Activated CD8-positive, alpha-beta memory T cell treated with anti-CD3 and anti-CD28 coated beads, Interleukin-2, amount 50 U/mL, for 1 hour (primary cell): ENCODE measurements around the gene CASKIN1.
A peak's percentile ranks its signal among the peaks of the same experiment; 100 is the strongest.

ENCODE experiments used
- DNase-seq: peaks from one replicate; pipeline ENCODE4 v3.0.0-alpha.2; 2020; ENCODE audit errors: extremely low read depth

CASKIN1 gene

GRCh38 chr16:2232094-2232990 lies 35.9 kb upstream of the CASKIN1 start:
- DNase-seq = no peak

DNA sequence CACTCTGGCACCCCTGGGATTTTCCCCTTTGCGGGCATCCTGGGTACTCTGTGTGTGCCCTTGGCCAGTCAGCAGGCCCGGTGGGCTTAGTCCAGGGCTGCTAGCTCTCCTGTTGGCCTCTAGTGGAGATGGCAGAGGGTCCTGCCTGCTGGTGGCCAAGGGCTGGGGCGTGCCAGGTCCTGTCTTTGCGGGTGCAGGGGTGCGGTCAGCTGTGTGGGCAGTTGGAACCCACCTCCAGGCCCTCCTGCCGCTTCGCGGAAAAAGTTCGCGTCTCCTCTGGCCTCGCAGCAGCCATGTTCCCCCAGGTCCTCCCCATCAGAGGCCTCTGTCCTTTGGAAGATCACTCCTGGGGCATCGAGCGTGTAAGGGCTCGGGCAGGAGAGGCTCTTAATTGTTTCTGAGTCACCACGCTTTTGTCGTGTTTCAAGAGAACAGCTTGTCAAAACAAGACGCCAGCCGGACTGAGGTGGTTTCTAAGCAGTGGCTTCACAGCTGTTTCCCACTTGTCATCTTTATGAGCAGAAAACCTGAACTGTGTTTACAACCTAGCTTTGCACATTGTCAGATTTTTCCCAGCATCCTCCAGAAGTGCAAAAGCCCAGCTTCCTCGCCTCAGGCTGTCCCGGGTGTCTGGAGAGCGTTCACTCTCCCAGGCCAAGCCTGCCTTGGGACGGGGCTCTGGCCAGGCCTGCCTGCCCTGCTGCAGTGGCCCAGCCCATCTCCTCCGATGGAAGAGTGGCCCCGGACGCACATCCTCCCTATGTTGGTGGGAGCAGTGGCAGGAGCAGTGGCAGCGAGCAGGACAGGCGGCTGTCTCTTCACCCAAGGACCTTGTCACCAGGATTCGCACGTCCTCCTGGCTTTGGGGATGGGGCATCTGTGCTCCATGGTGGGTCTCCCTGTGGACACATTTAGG lies 34.9 kb upstream of the CASKIN1 start:
- DNase-seq = no peak

GRCh38 chr16:2230376-2230775 lies 34.0 kb upstream of the CASKIN1 start:
- no peak for DNase-seq

DNA sequence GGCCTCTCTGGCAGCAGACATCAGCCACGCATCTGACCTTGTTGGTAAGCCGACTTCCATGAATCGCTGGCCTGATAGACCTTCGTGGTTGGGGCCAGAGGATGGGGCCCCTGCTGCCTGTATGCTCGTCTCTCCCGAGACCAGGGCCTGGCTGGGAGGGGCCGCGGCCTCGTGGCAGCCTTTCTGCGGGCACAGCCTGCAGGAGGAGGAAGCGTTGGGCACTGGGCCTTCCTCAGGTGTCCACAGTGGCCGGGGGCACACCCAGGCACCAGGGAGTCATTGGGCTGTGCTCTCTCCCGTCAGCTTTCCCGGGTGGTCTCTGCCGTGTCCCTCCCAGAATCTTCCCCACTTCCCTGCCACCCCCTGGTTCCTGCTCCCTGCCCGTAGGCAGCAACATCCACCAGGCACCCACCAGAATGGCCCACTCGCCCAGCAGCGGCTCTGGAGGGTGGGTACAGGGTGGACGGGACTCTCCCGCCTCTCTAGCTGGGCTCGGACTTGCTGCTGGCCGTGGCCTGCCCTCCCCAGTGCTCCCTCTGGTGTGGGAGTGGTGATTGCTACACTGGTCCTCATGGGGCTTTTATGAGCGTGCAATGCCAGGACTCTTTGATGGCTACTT lies 33.3 kb upstream of the CASKIN1 start:
- no peak for DNase-seq

GRCh38 chr16:2229091-2229490 lies 32.7 kb upstream of the CASKIN1 start:
- DNase-seq = no peak

DNA sequence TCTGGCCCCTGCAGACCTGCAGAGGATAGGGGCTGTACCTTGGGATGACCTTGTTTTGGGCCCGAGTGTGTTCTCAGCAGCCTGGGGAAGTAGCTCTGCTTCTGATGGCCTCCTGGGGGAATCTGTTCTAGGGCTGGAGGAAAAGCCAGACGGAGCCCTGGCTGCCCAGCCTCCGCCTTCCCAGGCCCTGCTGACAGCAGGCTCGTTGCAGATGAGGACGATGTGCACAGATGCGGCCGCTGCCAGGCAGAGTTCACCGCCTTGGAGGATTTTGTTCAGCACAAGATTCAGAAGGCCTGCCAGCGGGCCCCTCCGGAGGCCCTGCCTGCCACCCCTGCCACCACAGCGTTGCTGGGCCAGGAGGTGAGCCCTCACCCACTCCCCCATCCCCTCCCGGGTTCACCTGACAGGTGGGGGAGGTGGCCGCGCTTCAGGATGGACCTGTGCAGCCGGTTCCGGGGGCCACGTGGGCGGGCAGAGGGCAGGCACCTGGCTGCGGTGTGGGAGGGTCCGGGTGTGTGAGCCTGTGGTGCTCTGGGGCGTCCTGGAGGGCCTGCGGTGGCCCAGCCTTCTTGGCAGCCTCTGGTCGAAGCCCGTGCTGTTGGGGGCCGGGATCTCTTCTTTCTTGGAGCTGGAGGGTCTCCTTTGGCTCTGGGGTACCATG lies 31.9 kb upstream of the CASKIN1 start:
- no peak for DNase-seq

GRCh38 chr16:2226918-2227317 lies 30.5 kb upstream of the CASKIN1 start:
- no peak for DNase-seq

GRCh38 chr16:2226245-2226793 lies 29.9 kb upstream of the CASKIN1 start:
- no peak for DNase-seq

- DNase-seq = no peak
These were observed 27.6 kb upstream of the CASKIN1 start for GRCh38 chr16:2223942-2224486.

DNA sequence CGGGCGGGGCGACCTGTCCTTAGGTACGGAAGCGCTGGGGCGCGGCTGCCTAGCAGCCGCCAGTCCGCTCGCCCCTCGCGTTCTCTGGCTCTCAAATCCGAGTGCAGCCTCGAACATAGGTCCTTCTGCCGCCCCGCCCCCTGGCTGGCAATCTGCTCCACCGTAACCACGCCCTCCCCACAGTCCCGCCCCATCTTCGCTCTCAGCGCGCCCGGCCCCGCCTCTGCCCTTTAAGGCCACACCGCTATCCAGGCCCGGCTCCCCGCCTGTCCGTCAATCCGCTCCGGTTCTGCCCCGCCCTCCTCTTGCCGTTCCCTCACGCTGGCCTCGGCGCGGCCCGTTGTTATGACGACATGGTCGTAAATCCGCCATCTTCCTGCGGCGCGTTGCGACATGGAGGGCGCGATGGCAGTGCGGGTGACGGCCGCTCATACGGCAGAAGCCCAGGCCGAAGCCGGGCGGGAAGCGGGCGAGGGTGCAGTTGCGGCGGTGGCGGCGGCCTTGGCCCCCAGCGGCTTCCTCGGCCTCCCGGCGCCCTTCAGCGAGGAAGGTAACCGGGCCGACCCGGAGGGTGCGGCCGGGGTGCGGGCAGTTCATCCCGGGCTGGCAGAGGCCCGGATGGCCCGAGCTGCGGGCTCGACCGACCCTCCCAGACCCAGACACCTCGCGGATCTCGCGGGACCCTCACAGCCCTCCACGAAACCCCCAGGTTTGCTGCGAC lies 27.0 kb upstream of the CASKIN1 start, which contains the start of gene E4F1:
TSS of gene E4F1 (plus strand) at position 371 of the 721 bp plus-strand sequence. CDS start at position 394, 23 bp downstream.
- peak; percentile 98 for DNase-seq

DNA sequence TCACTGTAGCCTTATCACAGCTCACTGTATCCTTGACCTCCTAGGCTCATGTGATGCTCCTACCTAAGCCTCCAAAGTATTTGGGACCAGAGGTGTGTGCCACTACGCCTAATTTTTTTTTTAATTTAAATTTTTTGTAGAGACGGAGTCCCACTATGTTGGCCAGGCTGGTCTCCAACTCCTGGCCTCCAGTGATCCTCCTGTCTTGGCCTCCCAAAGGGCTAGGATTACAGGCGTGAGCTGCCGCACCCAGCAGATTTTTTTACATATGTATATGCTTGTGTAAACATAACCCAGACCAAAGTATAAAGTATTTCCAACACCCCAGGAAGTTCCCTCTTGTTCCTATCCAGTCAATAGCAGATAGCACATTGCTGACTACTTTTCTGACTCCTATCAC lies 19.9 kb upstream of the CASKIN1 start:
- no peak for DNase-seq

- no peak for DNase-seq
These were observed 18.2 kb upstream of the CASKIN1 start, which contains the start of gene PGP for GRCh38 chr16:2214719-2214968. PGP (minus strand) TSS chr16:2214840; CDS start chr16:2214777, 63 bp downstream.

DNA sequence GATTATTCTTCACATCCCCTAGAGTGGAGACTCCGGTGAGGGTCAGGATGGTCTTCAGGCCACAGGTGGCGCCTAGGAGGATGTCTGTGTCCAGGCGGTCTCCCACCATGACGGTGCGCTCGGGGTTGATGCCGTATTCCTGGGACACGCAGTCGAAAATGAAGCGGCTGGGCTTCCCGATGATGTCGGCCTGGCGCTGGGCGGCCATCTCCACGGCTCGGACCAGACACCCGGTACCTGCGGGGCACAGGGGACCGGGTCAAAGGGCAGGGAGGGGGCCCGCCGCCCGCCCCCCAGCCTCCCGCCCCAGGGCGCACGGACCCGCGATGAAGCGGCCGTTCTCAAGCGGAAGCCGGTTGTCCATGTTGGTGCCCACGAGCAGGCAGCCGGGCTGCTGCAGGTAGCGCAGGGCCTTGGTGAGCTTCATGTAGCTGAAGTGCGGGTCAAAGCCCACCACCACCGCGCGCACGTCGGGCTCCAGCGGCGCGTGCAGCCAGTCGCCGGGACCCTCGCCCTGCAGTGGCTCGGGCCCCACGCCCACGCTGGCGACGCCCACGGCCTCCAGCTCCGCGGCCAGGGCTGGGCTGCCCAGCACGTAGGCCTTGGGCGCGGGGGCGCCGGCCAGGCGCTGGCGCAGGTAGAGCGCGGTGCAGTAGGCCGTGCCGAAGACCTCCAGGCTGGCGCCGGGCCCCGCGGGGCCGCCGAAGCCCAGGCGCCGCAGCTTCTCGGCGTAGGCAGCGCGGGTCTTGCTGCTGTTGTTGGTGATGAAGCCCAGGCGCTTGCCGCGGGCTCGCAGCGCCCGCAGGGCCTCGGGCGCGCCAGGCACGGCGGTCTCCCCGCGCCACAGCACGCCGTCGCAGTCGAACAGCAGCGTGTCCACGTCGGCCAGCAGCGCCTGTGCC lies 17.7 kb upstream of the CASKIN1 start:
- no peak for DNase-seq

- DNase-seq = no peak
These were observed 16.2 kb upstream of the CASKIN1 start for GRCh38 chr16:2212362-2213324.

GRCh38 chr16:2211923-2212347 lies 15.5 kb upstream of the CASKIN1 start:
- DNase-seq = no peak

DNA sequence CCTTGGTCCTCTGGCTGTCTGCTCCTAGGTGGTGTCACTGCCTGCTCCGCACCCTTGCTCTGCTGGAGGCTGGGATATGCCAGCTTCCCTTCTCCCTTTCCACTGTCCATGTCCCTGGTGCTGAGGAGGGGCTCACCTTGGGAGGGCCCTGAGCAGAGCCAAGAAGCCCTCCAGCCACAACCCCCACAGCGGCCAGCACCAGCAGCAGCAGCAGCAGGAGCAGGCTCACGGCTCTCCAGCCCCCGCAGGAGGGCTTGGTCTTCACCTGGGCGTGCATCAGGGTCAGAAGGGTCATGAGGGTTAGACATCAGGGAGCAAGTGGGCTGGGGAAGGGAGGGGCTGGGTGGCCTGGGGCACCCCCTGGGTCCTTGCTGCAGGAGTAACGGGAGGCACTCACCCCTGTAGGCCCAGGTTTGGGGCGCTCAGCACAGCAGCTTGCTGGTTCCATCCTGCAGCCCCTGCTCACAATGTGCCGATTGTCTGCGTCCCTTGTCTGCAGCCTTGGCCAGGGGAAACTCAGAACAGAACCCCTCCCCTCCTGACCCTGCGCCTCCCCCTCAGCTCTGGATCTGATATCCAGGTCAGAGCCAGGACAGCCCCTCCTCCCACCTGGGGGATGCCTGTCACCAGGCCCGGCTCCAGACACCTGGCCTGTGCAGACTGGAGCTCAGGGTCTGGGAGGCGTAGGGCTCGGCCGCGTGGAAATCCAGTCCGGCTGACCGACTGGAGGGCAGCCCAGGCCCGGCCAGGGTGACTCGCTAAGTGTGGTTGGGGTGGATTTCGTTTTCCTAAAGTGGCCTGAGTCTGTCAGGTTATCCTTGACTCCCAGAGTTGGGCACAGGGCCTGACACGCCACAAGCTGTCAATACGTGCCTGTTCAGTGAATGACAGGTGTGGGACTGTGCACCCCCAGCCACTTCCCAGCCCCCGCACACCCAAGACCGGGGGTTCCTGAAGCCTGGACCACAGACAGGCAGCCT lies 14.3 kb upstream of the CASKIN1 start, which contains the start of gene BRICD5:
TSS of gene BRICD5 (minus strand) at position 478 of the 980 bp plus-strand sequence. CDS start at position 448, 30 bp downstream.
- no peak for DNase-seq

DNA sequence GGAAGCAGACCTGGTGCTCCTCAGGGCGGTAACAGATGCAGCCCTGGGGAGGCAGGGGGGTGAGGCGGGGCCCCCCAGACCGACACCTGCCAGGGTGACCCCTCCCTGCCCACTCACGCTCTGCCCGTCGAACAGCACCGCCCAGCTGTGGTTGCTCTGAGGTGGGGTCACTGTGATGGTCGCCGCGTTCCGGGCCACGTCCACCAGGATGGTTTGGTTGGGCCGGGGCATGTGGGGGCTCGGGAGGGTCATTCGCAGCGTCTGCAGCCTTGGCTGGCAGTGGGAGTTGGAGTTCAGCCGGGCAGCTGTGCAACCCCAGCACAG lies 13.6 kb upstream of the CASKIN1 start:
- no peak for DNase-seq
